ENCODE results near the gene FA2H.
A peak's percentile ranks its signal among the peaks of the same experiment; 100 is the strongest.
"Not testable (repeated sequence)": the region's sequence is repeated elsewhere in the genome, so short reads cannot be mapped to it uniquely, and the experiment has no call there.

The FA2H gene

DNA sequence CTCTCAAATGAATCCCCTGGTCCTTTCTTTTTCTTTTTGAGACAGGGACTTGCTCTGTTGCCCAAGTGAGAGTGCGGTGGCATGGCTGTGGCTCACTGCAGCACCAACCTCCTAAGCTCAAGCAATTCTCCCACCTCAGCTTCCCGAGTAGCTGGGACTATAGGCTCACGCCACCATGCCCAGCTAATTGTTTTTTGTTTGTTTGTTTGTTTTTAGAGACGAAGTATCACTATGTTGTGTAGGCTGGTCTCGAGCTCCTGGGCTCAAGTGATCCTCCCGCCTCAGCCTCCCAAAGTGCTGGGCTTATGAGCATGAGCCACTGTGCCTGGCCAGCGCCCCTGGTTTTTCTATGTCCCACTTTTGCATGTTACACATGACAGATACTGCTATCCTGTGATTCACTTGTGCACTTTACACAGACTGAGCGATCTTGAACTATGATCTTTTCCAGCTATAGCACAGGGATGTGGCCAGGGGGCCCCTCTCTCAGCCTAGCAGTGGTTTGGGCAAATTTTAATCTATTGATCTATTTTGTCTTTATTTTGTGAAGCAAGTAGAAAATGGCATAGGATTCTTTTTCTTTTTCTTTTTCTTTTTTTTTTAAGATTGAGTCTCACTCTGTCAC, 42.7 kb downstream of the FA2H start:
- H3K36me3 Mint-ChIP-seq, result peaks cover 0 to 3% of the 10 kb centered on the region in 2 donors
- DNase-seq, result no peak
- H3K27ac Mint-ChIP-seq, result no peak overlapping the region
- H3K4me1 Mint-ChIP-seq, result no peaks in the 10 kb centered on the region
- H3K4me3 Mint-ChIP-seq, result no peak overlapping the region
- no peaks in the 10 kb centered on the region for H3K27me3 Mint-ChIP-seq
- no peak for ATAC-seq (replicated peaks)
- H3K9me3 Mint-ChIP-seq, result peaks cover 5% of the 10 kb centered on the region in 2 donors

DNA sequence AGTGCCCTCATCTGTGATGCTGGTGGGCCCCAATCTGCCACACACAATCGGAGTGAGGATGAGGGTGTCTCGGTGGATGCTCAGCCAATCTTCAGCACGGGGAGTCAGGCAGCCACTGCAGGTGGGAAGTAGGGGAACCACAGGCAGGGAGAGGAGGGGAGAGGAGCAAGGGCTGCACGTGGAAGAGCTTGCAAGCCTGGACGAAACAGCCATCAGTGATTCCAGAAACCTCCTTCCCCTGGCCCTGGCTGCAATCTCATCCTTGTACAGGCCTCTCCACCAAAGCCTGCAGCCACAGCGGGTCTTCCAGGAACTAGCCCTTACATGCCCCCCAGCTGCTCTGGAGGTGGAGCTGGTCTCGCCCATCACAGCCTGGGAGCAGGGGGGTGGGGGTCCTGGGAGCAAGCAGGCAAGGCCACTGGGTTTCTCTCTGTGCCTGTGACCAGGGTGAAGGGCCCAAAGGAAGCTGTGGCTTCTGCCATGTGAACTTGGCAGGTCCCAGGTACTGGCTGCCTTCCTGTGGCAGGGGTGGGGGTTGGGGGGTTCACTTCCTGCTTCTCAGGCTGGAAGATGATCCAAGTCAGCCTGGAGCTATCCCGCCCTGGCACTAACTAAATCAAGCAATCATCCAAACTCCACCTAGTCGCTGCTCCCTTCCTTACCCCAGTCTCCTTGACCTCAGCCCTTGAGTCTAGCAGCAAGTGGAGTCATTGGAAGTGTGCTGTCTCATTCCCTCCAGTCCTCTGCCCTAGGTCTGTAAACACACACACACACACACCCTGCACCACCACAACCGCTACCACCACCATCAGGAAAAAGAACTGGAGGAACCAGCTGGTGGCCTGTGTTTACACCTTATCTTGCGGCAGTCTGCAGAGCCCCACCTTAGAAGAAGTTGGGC, 44.6 kb downstream of the FA2H start:
- Mint-ChIP-seq H3K27ac (no peak overlapping the region), H3K4me1 (no peaks in the 10 kb centered on the region), H3K27me3 (no peaks in the 10 kb centered on the region), H3K36me3 (peaks cover 0 to 8% of the 10 kb centered on the region in 2 donors), H3K4me3 (no peak overlapping the region), H3K9me3 (peaks cover 7 to 10% of the 10 kb centered on the region in 2 donors)
- ATAC-seq (replicated peaks), result no peak
- no peak for DNase-seq

DNA sequence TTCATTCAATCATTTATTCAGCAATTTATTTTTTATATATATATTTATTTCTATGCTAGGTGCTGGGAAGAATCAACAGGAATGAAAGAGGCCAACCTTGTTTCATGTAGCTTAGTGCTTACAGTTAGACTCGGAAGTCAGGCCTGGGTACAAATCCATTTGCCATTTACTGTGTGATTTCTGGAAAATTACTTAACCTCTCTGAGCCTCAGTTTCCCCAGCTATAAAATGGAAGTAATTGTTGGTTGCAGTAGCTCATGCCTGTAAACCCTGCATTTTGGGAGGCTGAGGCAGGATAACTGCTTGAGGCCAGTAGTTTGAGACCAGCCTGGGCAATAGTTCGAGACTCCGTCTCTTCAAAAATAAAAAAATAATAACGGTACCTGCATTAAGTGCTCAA, 46.7 kb downstream of the FA2H start:
- peaks cover 7 to 10% of the 10 kb centered on the region in 2 donors for H3K9me3 Mint-ChIP-seq
- peaks cover 0 to 2% of the 10 kb centered on the region in 2 donors for H3K4me1 Mint-ChIP-seq
- no peak for DNase-seq
- H3K4me3 Mint-ChIP-seq, result no peak overlapping the region
- H3K27ac Mint-ChIP-seq, result no peak overlapping the region
- H3K27me3 Mint-ChIP-seq, result peaks cover 6 to 7% of the 10 kb centered on the region in 2 donors
- ATAC-seq (replicated peaks), result no peak
- peaks cover 0 to 8% of the 10 kb centered on the region in 2 donors for H3K36me3 Mint-ChIP-seq

DNA sequence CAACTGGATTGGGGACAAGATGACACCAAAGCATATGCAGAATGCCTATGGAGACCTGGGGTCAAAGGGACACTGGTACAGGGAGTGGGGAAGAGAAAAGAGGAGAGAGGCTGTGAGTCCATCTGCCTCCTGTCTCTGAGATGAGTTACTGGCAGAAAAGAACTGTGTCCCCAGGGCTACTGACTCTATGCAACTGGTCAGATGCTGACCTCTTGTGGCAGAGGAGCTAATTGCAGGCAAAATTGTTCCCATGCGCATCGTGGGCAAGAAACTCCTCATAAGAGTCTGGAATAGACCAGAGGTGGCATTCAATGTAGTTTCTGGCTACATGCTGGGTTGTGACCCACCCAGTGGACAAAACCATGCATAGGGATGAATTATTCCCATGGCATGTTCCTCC, 47.9 kb downstream of the FA2H start:
- Mint-ChIP-seq H3K36me3 (peaks cover 0 to 8% of the 10 kb centered on the region in 2 donors), H3K4me1 (peaks cover 0 to 2% of the 10 kb centered on the region in 2 donors), H3K9me3 (peaks cover 7 to 10% of the 10 kb centered on the region in 2 donors), H3K27ac (no peak overlapping the region), H3K4me3 (no peak overlapping the region), H3K27me3 (peaks cover 6 to 8% of the 10 kb centered on the region in 2 donors)
- DNase-seq (no peak), ATAC-seq (replicated peaks) (peak in 1 of 2 donors; percentile 21)

DNA sequence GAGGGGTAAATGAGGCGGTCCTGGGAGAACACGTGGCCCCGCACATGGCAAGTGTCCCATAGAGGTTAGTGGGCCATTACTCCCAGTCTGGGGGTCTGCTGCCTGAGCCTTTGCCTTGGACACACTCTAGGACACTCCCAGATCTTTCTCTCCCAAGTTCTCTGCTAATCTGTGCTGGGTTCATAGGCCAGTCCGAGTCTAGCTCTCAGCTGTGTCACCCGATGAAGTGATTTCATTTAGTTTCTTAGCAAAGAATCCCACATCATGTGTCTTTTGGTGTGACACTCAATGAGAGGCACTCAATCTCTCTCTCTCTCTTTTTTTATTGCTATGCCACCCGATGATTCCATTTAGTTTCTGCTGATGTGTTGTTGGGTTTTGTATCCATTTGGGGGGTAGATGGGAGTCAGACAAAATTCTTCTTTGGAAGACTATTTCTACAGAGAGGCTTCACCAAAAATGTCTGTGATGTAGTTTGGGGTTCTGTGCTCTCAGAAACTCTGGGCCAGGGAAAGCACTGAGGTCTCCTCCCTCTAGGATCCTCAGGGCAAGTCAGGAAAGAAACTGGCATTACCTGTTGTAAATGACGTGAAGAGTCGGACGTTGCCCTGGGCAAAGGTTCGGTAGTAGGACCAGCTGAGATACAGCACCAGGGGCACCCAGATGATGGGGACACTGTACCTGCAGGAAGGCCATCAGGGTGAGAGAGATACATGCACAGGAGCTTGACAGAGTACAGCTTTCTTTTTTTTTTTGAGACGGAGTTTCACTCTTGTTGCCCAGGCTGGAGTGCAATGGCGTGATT, 48.8 kb downstream of the FA2H start:
- Mint-ChIP-seq H3K27me3 (peaks cover 6 to 12% of the 10 kb centered on the region in 2 donors), H3K27ac (no peak overlapping the region), H3K4me1 (peaks cover 0 to 2% of the 10 kb centered on the region in 2 donors), H3K9me3 (peaks cover 7 to 10% of the 10 kb centered on the region in 2 donors), H3K4me3 (no peak overlapping the region), H3K36me3 (peaks cover 0 to 8% of the 10 kb centered on the region in 2 donors)
- no peak for ATAC-seq (replicated peaks)
- DNase-seq, result no peak

DNA sequence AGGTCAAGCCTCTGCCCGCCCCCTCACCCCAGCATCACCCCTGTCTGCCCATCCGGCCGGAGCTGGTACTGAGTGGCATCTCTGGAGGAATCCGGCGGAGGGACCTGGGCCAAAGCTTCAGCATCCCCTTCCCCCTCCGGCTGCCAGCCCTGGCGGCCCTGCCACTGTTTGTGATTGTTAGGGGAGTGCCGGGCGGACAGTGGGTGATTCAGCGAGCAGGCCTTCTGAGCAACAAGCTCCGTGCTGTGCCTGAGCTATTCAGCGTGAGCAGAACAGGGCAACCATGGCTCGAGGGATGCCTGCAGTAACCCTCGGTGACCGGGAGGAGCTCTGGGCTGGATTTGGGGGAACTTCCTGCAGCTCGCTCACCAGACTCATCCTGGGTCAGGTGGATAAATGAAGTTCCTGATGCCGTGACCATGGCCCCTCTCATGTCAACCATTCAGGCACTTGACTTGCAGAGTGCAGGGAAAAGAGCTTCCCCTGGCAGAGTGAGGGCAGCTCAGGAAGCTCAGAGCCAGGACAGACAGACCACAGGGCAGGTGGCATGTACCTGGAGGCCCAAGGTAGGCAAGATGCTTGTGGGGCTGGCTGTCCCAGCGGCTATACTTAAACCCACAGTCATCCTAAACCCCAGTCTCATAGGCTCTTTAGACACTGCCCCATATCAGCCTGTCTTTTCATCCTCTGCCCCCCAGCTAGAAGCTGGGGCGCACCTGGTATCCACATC, 49.6 kb downstream of the FA2H start:
- Mint-ChIP-seq H3K9me3 (peaks cover 7 to 10% of the 10 kb centered on the region in 2 donors), H3K27ac (no peak overlapping the region), H3K36me3 (peaks cover 0 to 8% of the 10 kb centered on the region in 2 donors), H3K4me3 (no peak overlapping the region), H3K27me3 (peaks cover 6 to 12% of the 10 kb centered on the region in 2 donors), H3K4me1 (peaks cover 0 to 2% of the 10 kb centered on the region in 2 donors)
- DNase-seq (no peak), ATAC-seq (replicated peaks) (no peak)

DNA sequence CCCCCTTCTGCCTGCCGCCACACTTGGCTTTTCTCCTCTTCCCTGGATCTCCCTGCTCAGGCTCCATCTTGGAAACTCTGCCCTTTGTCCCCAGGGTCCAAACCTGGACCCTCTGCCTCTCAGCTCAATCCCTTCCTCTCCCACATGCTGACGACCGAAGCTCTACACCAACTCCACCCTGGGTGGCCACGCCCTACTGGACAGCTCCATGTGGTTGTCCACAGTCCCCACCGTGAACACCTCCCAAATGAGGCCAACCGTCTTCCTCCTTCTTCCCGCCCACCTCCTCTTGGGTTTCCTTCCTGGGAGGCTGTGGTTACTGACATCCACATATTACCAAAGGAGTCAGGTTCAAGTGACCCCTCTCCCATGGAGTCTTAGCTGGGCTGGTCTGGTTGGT, 51.4 kb downstream of the FA2H start:
- ATAC-seq (replicated peaks) (no peak), DNase-seq (no peak)
- Mint-ChIP-seq H3K27ac (no peak overlapping the region), H3K4me3 (no peak overlapping the region), H3K9me3 (peaks cover 7 to 10% of the 10 kb centered on the region in 2 donors), H3K36me3 (peaks cover 0 to 8% of the 10 kb centered on the region in 2 donors), H3K27me3 (peaks cover 6 to 17% of the 10 kb centered on the region in 2 donors), H3K4me1 (peaks cover 0 to 2% of the 10 kb centered on the region in 2 donors)

DNA sequence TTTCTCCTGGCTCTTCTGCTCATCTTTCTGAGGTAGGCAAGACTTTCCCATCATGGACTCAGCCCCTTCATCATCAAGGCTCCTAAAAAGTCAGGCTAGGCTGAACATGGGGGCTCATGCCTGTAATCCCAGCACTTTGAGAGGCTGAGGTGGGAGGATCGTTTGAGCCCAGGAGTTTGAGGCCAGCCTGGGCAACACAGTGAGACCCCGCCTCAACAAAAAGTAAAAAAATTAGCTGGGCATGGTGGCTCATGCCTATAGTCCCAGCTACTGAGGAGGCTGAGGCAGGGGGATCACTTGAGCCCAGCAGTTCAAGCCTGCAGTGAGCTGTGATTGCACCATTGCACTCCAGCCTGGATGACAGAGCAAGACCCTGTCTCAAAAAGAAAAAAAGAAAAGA, 52.5 kb downstream of the FA2H start:
- H3K27ac Mint-ChIP-seq; ATAC-seq (replicated peaks); H3K36me3 Mint-ChIP-seq; DNase-seq; H3K4me1 Mint-ChIP-seq; H3K4me3 Mint-ChIP-seq; H3K9me3 Mint-ChIP-seq: not testable (repeated sequence)
- H3K27me3 Mint-ChIP-seq, result peaks cover 6 to 18% of the 10 kb centered on the region in 2 donors

DNA sequence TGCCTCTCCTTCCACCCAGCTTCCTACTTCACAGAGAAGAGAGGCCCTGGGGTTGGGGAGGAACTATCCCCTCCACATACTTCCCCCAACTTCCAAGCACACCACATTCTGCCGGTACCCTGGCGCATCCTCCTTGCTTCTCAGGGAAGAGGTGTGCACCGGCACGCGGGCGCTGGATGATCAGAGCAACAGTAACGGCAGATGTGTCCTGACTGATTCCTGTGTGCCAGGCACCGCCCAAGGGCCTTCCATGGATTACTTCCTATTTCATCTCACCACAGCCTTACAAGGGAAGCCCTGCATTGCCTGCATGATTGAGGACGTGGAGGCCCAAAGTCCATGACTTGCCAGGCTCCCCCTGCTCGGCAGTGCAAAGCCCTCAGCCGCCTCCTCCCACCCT, 52.9 kb downstream of the FA2H start:
- no peak for ATAC-seq (replicated peaks)
- Mint-ChIP-seq H3K27me3 (peaks cover 6 to 18% of the 10 kb centered on the region in 2 donors), H3K9me3 (peaks cover 0 to 3% of the 10 kb centered on the region in 2 donors), H3K4me3 (no peak overlapping the region), H3K27ac (no peak overlapping the region), H3K36me3 (peaks cover 0 to 4% of the 10 kb centered on the region in 2 donors), H3K4me1 (peaks cover 0 to 2% of the 10 kb centered on the region in 2 donors)
- no peak for DNase-seq

DNA sequence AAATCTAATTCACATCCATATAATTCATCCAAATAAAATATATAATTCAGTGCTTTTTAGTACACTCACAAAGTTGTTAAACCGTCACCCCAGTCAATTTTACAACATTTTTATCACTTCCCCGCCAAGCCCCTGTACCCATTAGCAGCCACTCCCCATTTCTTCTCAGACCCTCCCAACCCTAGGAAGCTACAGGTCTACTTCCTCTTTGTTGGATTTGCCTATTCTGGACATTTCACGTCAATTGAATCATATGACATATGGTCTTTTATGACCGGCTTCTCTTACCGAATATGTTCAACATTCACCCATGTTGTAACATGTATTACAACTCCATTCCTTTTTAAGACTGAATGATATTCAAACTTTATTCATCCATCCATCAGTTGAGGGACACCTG, 54.0 kb downstream of the FA2H start:
- H3K9me3 Mint-ChIP-seq, result no peaks in the 10 kb centered on the region
- no peaks in the 10 kb centered on the region for H3K36me3 Mint-ChIP-seq
- no peak overlapping the region for H3K27ac Mint-ChIP-seq
- peaks cover 0 to 2% of the 10 kb centered on the region in 2 donors for H3K4me1 Mint-ChIP-seq
- H3K4me3 Mint-ChIP-seq, result no peak overlapping the region
- peaks cover 6 to 18% of the 10 kb centered on the region in 2 donors for H3K27me3 Mint-ChIP-seq
- DNase-seq, result no peak
- no peak for ATAC-seq (replicated peaks)

DNA sequence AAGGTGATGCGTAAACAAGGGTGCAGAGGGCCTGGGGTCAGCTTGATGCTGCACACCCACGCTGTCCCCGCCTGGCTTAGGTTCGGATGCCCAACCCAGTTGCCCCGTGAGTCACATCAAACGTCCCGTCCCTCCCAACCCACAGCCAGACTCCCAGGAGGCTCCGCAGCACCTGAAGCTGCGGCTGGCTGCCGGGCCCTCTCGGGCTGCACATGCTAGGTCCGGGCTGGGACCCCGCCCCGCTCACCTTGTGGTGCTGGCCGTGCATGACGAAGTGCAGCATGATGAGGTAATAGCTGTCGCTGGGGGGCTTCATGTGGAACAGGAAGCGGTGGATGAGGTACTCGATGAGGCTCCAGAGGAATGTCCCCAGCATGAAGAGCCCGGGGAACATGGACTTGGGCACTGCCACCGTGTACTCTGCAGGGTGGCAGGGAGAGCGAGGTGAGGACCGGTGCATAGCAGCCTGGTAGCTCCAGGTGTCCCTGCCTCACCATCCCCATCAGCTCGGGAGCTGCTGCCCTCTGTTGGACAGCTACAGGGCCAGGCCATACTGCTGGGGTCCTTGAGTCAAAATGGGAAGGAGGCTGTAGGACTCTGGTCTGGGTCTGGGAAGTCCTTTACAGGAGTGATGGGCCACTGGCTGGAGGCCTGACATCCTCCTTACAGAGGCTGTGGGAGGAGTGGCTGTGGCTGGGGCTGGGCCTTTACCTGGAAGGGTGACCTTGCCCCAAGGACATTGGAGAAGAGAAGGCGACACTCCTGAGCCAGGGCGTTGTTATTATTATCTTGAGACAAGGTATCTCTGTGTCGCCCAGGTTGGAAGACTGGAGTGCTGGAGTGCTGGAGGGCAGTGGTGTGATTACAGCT, 55.6 kb downstream of the FA2H start:
- ATAC-seq (replicated peaks) (no peak), DNase-seq (no peak)
- no peaks in the 10 kb centered on the region for H3K9me3 Mint-ChIP-seq
- H3K27me3 Mint-ChIP-seq, result peaks cover 6 to 18% of the 10 kb centered on the region in 2 donors
- H3K4me3 Mint-ChIP-seq, result no peak overlapping the region
- peaks cover 0 to 2% of the 10 kb centered on the region in 2 donors for H3K4me1 Mint-ChIP-seq
- no peaks in the 10 kb centered on the region for H3K36me3 Mint-ChIP-seq
- no peak overlapping the region for H3K27ac Mint-ChIP-seq

DNA sequence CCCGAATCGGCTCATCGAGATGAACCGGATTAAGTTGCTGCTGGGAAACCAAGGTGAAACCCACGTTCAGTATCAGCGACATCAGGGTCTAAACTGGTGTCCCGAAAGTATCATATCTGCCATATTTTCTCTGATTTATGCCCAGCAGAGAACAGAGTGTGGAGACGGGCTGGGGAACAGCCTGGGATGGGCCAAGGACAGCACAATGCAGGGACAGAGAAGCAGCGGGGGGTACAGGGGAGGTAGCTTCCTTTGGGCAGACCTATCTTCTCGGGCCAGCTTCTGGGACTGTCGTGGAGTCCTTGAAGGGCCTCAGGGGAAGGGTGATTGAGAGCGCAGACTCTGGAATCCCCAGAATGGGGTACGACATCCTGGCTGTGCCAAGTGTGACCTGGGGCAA, 56.5 kb downstream of the FA2H start:
- no peaks in the 10 kb centered on the region for H3K4me1 Mint-ChIP-seq
- DNase-seq (no peak), ATAC-seq (replicated peaks) (no peak)
- no peaks in the 10 kb centered on the region for H3K9me3 Mint-ChIP-seq
- no peak overlapping the region for H3K27ac Mint-ChIP-seq
- H3K36me3 Mint-ChIP-seq, result no peaks in the 10 kb centered on the region
- no peak overlapping the region for H3K4me3 Mint-ChIP-seq
- H3K27me3 Mint-ChIP-seq, result peaks cover 2 to 13% of the 10 kb centered on the region in 2 donors

DNA sequence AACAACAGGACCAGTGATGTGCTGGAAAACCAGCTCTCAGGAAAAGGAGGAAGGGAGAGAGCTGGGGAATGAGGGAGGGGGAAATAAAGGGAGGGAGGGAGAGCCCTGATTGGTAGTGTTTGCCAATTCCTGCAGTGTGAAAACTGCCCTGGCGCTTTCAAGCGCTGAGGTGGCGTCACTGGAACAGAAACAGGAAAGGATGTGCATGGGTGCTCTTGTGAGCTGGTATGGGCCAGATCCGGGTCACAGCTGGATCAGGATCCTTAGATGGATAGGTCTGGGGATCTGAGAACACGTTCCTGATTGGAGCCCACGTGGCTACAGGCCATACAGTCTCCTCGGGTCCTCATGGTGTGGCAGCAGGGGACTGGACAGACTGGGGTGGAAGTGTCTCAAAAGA, 57.3 kb downstream of the FA2H start:
- no peak for ATAC-seq (replicated peaks)
- Mint-ChIP-seq H3K4me1 (no peaks in the 10 kb centered on the region), H3K27me3 (peaks cover 0 to 11% of the 10 kb centered on the region in 2 donors), H3K36me3 (no peaks in the 10 kb centered on the region), H3K4me3 (no peak overlapping the region), H3K27ac (no peak overlapping the region), H3K9me3 (no peaks in the 10 kb centered on the region)
- DNase-seq, result no peak

Measured in stimulated activated naive B cell treated with anti-CD40 and anti-IgM and Interleukin-4, amounts not matched to agents 10 μg/mL and 1 μg/mL and 100 μg/mL, for 72 hours (primary cell).